Hematopoietic multipotent progenitor cell treated with erythropoietin and hydrocortisone succinate and interleukin-3 and kit ligand, for 17 days (in vitro differentiated cells): ENCODE results near the gene PARVG.

Experiments used
- DNase-seq: peaks from one replicate; pipeline ENCODE4 v3.0.0-alpha.2; 2015; ENCODE audit warnings: low spot score

Gene PARVG

GRCh38 chr22:44181033-44181911 lies 547 bp downstream of the PARVG start:
- DNase-seq = no peak

- DNase-seq = no peak
Observed at GRCh38 chr22:44181912-44182587, 1.3 kb downstream of the PARVG start.

GRCh38 chr22:44182588-44183286 lies 2.0 kb downstream of the PARVG start:
- no peak for DNase-seq

- no peak for DNase-seq
Observed at GRCh38 chr22:44183287-44183588, 2.5 kb downstream of the PARVG start.

GRCh38 chr22:44184006-44184405 lies 3.3 kb downstream of the PARVG start:
- no peak for DNase-seq

GRCh38 chr22:44185237-44186120 lies 4.8 kb downstream of the PARVG start:
- DNase-seq = no peak

GRCh38 chr22:44186121-44186510 lies 5.4 kb downstream of the PARVG start:
- DNase-seq = no peak

- DNase-seq = no peak
Observed at GRCh38 chr22:44186737-44187136, 6.0 kb downstream of the PARVG start.

- no peak for DNase-seq
Observed at GRCh38 chr22:44187652-44188230, 7.0 kb downstream of the PARVG start.

GRCh38 chr22:44188316-44188715 lies 7.6 kb downstream of the PARVG start:
- DNase-seq = no peak

- no peak for DNase-seq
Observed at GRCh38 chr22:44188986-44189630, 8.4 kb downstream of the PARVG start.

GRCh38 chr22:44190381-44190976 lies 9.8 kb downstream of the PARVG start:
- DNase-seq = no peak

- no peak for DNase-seq
Observed at GRCh38 chr22:44191036-44191454, 10.3 kb downstream of the PARVG start.

GRCh38 chr22:44192098-44192815 lies 11.5 kb downstream of the PARVG start:
- DNase-seq = peak; percentile 21

- no peak for DNase-seq
Observed at GRCh38 chr22:44192816-44193534, 12.2 kb downstream of the PARVG start.

- no peak for DNase-seq
Observed at GRCh38 chr22:44193535-44193891, 12.8 kb downstream of the PARVG start.

GRCh38 chr22:44194569-44194968 lies 13.8 kb downstream of the PARVG start:
- DNase-seq = no peak

- no peak for DNase-seq
Observed at GRCh38 chr22:44195189-44195871, 14.6 kb downstream of the PARVG start.

- no peak for DNase-seq
Observed at GRCh38 chr22:44196241-44196640, 15.5 kb downstream of the PARVG start.
